SK-N-SH (cell line): ENCODE measurements around the gene PHKA2. TPM values are rescaled to one million over a fixed set of nuclear protein-coding genes. Genes with fewer than 3 reads are reported as not detected.

Experiments
- CTCF ChIA-PET: fragments of 300-600, 350-600 bp; formaldehyde crosslinking; extraction: SDS; loops from one replicate; lab custom pipeline; 2021; lab: Yijun Ruan, JAX
- POLR2A ChIA-PET: fragments of 350-600 bp; sonication (Branson Sonifier 250); formaldehyde crosslinking; extraction: SDS; loops from one replicate; lab custom pipeline; 2020; ENCODE audit warnings: antibody characterized with exemption, inconsistent platforms; lab: Yijun Ruan, JAX
- DNase-seq: peaks from one replicate; pipeline ENCODE4 v3.0.0; 2012
- H2AFZ ChIP-seq: fragments of 200-600 bp; sonication (generic); 2 replicates; pipeline ENCODE4 v1.8.1; 2016; ENCODE audit warnings: antibody characterized with exemption, mild to moderate bottlenecking, low read depth
- H3F3A ChIP-seq: fragments of 200-600 bp; sonication (generic); replicated peaks from 2 replicates; pipeline ENCODE3; 2016; ENCODE audit warnings: antibody characterized with exemption, mild to moderate bottlenecking; ENCODE audit not compliant: insufficient read depth
- H3K27ac ChIP-seq, 2 experiments: fragments of 200-500 bp in 1 of 2; fragments of 200-600 bp in 1 of 2; sonication (Bioruptor generic) in 1 of 2; sonication (generic), shearing (Covaris generic) in 1 of 2; 2 replicates each; pipeline versions ENCODE4 v1.5.1 to v1.6.1; 2014 to 2016; ENCODE audit warnings: low read depth in 2 of 2, inconsistent platforms in 1 of 2, low read length in 1 of 2, mild to moderate bottlenecking in 1 of 2, mixed read lengths in 1 of 2
- H3K27me3 ChIP-seq: fragments of 200-600 bp; sonication (generic), shearing (Covaris generic); 2 replicates; pipeline ENCODE4 v1.6.1; 2016; ENCODE audit warnings: mixed run types; ENCODE audit not compliant: insufficient read depth
- H3K36me3 ChIP-seq, 2 experiments: fragments of 200-500 bp in 1 of 2; fragments of 200-600 bp in 1 of 2; sonication (Bioruptor generic) in 1 of 2; sonication (generic) in 1 of 2; replicated peaks in 1 of 2; 2 replicates each; pipeline versions ENCODE3 to v1.5.1; 2014 to 2016; ENCODE audit warnings: low read length in 1 of 2, mild to moderate bottlenecking in 1 of 2; ENCODE audit not compliant: insufficient read depth in 2 of 2, control insufficient read depth in 1 of 2
- H3K4me1 ChIP-seq, 2 experiments: fragments of 200-500 bp in 1 of 2; fragments of 200-600 bp in 1 of 2; sonication (Bioruptor generic) in 1 of 2; sonication (generic), shearing (Covaris generic) in 1 of 2; 2 replicates each; pipeline versions ENCODE4 v1.5.1 to v1.6.1; 2014 to 2016; ENCODE audit warnings: low read depth in 1 of 2, low read length in 1 of 2, mixed run types in 1 of 2; ENCODE audit not compliant: insufficient read depth in 2 of 2, control insufficient read depth in 1 of 2
- H3K4me2 ChIP-seq: fragments of 200-600 bp; sonication (generic), shearing (Covaris generic); 2 replicates; pipeline ENCODE4 v1.6.1; 2017; ENCODE audit warnings: mixed run types
- H3K4me3 ChIP-seq, 2 experiments: fragments of 200-500 bp in 1 of 2; fragments of 200-600 bp in 1 of 2; sonication (Bioruptor generic) in 1 of 2; sonication (generic), shearing (Covaris generic) in 1 of 2; 2 replicates each; pipeline versions ENCODE4 v1.5.1 to v1.8.1; 2014 to 2016; ENCODE audit warnings: low read depth in 2 of 2, inconsistent platforms in 1 of 2, low read length in 1 of 2, mild to moderate bottlenecking in 1 of 2, mixed read lengths in 1 of 2, moderate library complexity in 1 of 2
- H3K79me2 ChIP-seq: fragments of 200-600 bp; sonication (generic); 2 replicates; pipeline ENCODE4 v1.8.1; 2017; ENCODE audit warnings: mild to moderate bottlenecking; ENCODE audit not compliant: insufficient read depth
- H3K9ac ChIP-seq: fragments of 200-600 bp; sonication (generic); 2 replicates; pipeline ENCODE4 v1.6.1; 2017; ENCODE audit warnings: mixed run types
- H3K9me2 ChIP-seq: fragments of 200-600 bp; sonication (generic); 2 replicates; pipeline ENCODE4 v1.6.1; 2017; ENCODE audit warnings: mixed run types
- H3K9me3 ChIP-seq: fragments of 200-600 bp; sonication (generic); 2 replicates; pipeline ENCODE4 v1.6.1; 2017; ENCODE audit warnings: mixed run types, mild to moderate bottlenecking, moderate library complexity
- H4K20me1 ChIP-seq: fragments of 200-600 bp; sonication (generic); 2 replicates; pipeline ENCODE4 v1.6.1; 2017; ENCODE audit warnings: mild to moderate bottlenecking, mixed run types; ENCODE audit not compliant: insufficient read depth
- CHD2 ChIP-seq: fragments of 150-350 bp; IDR thresholded peaks from 2 replicates; pipeline ENCODE4 v1.6.1; 2018; ENCODE audit warnings: low read length; ENCODE audit not compliant: partially characterized antibody
- EP300 ChIP-seq, 2 experiments: IDR thresholded peaks; 2 replicates each; pipeline versions ENCODE4 v1.4.0 to v1.6.1; 2012; ENCODE audit warnings: borderline replicate concordance in 1 of 2, low read depth in 1 of 2, low read length in 1 of 2
- FOXJ3 ChIP-seq: sonication (generic); formaldehyde crosslinking; IDR thresholded peaks from 2 replicates; pipeline ENCODE4 v1.5.1; 2020; ENCODE audit warnings: mild to moderate bottlenecking, missing genetic modification reagents
- JUND ChIP-seq: IDR thresholded peaks from 2 replicates; pipeline ENCODE4 v1.4.0; 2012
- MEF2A ChIP-seq: IDR thresholded peaks from 2 replicates; pipeline ENCODE4 v1.4.0; 2012; ENCODE audit warnings: low read depth, borderline replicate concordance
- NFIC ChIP-seq: IDR thresholded peaks from 2 replicates; pipeline ENCODE4 v1.4.0; 2012; ENCODE audit warnings: borderline replicate concordance
- RCOR1 ChIP-seq: fragments of 150-350 bp; IDR thresholded peaks from 2 replicates; pipeline ENCODE4 v1.6.1; 2017; ENCODE audit warnings: antibody characterized with exemption, low read length
- RXRA ChIP-seq: IDR thresholded peaks from 2 replicates; pipeline ENCODE4 v1.4.0; 2012; ENCODE audit warnings: low read depth, mild to moderate bottlenecking, borderline replicate concordance
- USF1 ChIP-seq: IDR thresholded peaks from 2 replicates; pipeline ENCODE4 v1.4.0; 2012; ENCODE audit warnings: low read depth, borderline replicate concordance
- WGBS: methylation state at CpG from one replicate; pipeline ENCODE4 v1.1.6; 2017; ENCODE audit warnings: low lambda C conversion rate; 5-methylcytosine and 5-hydroxymethylcytosine counted together
- polyA plus RNA-seq, 3 experiments: library from polyadenylated mRNA; depleted of rRNA; stranded (reverse); fragments of >200 nt; gene quantifications; 2 replicates each; pipeline ENCODE4 v1.2.3, GENCODE V29; 2012
- TF ChIP-seq, protein P1 (sequence below): fragments of 200-600 bp; sonication (generic); IDR thresholded peaks from 2 replicates; pipeline ENCODE4 v1.6.1; 2017; ENCODE audit warnings: antibody characterized with exemption, mild to moderate bottlenecking, moderate library complexity

PHKA2 gene
- polyA plus RNA-seq, 1 of the 3 experiments (the other 2 are of a cell fraction), result 20.5 TPM

GRCh38 chrX:18949944-18950301, 34.0 kb downstream of the PHKA2 start:
- Histone ChIP-seq H3K9ac (no peak overlapping the region), H3K4me2 (no peak overlapping the region)
- no peak for TF ChIP-seq RXRA
- TF ChIP-seq CHD2, result no peak
- TF ChIP-seq, protein P1, sequence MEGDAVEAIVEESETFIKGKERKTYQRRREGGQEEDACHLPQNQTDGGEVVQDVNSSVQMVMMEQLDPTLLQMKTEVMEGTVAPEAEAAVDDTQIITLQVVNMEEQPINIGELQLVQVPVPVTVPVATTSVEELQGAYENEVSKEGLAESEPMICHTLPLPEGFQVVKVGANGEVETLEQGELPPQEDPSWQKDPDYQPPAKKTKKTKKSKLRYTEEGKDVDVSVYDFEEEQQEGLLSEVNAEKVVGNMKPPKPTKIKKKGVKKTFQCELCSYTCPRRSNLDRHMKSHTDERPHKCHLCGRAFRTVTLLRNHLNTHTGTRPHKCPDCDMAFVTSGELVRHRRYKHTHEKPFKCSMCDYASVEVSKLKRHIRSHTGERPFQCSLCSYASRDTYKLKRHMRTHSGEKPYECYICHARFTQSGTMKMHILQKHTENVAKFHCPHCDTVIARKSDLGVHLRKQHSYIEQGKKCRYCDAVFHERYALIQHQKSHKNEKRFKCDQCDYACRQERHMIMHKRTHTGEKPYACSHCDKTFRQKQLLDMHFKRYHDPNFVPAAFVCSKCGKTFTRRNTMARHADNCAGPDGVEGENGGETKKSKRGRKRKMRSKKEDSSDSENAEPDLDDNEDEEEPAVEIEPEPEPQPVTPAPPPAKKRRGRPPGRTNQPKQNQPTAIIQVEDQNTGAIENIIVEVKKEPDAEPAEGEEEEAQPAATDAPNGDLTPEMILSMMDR, result no peak
- TF ChIP-seq RCOR1, result no peak
- TF ChIP-seq JUND, result no peak
- TF ChIP-seq, all 33 proteins: peak for 0
- Histone ChIP-seq H3K27ac (no peak overlapping the region), H3K36me3 (no peaks in the 10 kb centered on the region), H3K9me3 (no peaks in the 10 kb centered on the region), H3K4me3 (no peak overlapping the region), H2AFZ (no peak overlapping the region), H3F3A (no peaks in the 10 kb centered on the region), H3K79me2 (no peaks in the 10 kb centered on the region), H3K4me1 (peaks cover 0 to 8% of the 10 kb centered on the region in 2 experiments; a peak in 1 of 4 replicates), H4K20me1 (no peaks in the 10 kb centered on the region), H3K9me2 (no peaks in the 10 kb centered on the region), H3K27me3 (no peaks in the 10 kb centered on the region; the same call in 1 of the 2 replicates)
- 46% methylated on average over 8 of the region's 8 CpGs for WGBS
- no peak for DNase-seq
- ChIA-PET CTCF (interaction anchor here (0.9 kb wide), 1 partner anchor 18 kb away, joined by 3 read pairs; no protein-coding TSS in a partner anchor), POLR2A (no interaction called here)

- Histone ChIP-seq H2AFZ (no peak overlapping the region), H3K27me3 (no peaks in the 10 kb centered on the region; the same call in 1 of the 2 replicates), H3K9me2 (no peaks in the 10 kb centered on the region), H3K79me2 (no peaks in the 10 kb centered on the region), H3K4me3 (no peak overlapping the region), H4K20me1 (no peaks in the 10 kb centered on the region), H3K27ac (no peak overlapping the region), H3F3A (no peaks in the 10 kb centered on the region), H3K36me3 (no peaks in the 10 kb centered on the region), H3K9ac (no peak overlapping the region), H3K4me2 (no peak overlapping the region), H3K4me1 (peaks cover 0 to 5% of the 10 kb centered on the region in 2 experiments; a peak in 1 of 4 replicates), H3K9me3 (no peaks in the 10 kb centered on the region)
- TF ChIP-seq FOXJ3 (CRISPR knock-in tag) (no peak), MEF2A (no peak), USF1 (no peak), EP300 (IDR thresholded peaks at IDR 0.05; ENCODE audit: borderline replicate concordance in 1 of 2, low read depth in 1 of 2, low read length in 1 of 2) (no peak), NFIC (no peak)
- no peak for DNase-seq
- 58% methylated on average over 4 of the region's 4 CpGs for WGBS
- ChIA-PET POLR2A (no interaction called here), CTCF (interaction anchor here (0.9 kb wide), 1 partner anchor 17 kb away, joined by 3 read pairs; no protein-coding TSS in a partner anchor)
Observed at GRCh38 chrX:18949291-18949943, 34.5 kb downstream of the PHKA2 start.
